ENCODE measurements around the gene ACOX3. TPM values are rescaled to one million over a fixed set of nuclear protein-coding genes. Genes with fewer than 3 reads are reported as not detected.

ACOX3 gene
- total RNA-seq, 6 experiments from 2014 or later: 18.6 to 23.2 (median 19.9) TPM

- Mint-ChIP-seq H3K9me3 (no peaks in the 10 kb centered on the region), H3K27me3 (ENCODE audit: insufficient read depth) (peaks cover 1% of the 10 kb centered on the region; the same call in 1 of the 2 replicates), H3K4me1 (ENCODE audit: low read depth) (peaks cover 18% of the 10 kb centered on the region), H3K27ac (no peak overlapping the region), H3K4me3 (no peak overlapping the region), H3K36me3 (ENCODE audit: low read depth) (no peaks in the 10 kb centered on the region)
- DNase-seq: no peak
- TF ChIP-seq, protein P1, sequence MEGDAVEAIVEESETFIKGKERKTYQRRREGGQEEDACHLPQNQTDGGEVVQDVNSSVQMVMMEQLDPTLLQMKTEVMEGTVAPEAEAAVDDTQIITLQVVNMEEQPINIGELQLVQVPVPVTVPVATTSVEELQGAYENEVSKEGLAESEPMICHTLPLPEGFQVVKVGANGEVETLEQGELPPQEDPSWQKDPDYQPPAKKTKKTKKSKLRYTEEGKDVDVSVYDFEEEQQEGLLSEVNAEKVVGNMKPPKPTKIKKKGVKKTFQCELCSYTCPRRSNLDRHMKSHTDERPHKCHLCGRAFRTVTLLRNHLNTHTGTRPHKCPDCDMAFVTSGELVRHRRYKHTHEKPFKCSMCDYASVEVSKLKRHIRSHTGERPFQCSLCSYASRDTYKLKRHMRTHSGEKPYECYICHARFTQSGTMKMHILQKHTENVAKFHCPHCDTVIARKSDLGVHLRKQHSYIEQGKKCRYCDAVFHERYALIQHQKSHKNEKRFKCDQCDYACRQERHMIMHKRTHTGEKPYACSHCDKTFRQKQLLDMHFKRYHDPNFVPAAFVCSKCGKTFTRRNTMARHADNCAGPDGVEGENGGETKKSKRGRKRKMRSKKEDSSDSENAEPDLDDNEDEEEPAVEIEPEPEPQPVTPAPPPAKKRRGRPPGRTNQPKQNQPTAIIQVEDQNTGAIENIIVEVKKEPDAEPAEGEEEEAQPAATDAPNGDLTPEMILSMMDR (IDR thresholded peaks at IDR 0.05): no peak
These were observed 9.0 kb downstream of the ACOX3 start for GRCh38 chr4:8431553-8431952.

DNA sequence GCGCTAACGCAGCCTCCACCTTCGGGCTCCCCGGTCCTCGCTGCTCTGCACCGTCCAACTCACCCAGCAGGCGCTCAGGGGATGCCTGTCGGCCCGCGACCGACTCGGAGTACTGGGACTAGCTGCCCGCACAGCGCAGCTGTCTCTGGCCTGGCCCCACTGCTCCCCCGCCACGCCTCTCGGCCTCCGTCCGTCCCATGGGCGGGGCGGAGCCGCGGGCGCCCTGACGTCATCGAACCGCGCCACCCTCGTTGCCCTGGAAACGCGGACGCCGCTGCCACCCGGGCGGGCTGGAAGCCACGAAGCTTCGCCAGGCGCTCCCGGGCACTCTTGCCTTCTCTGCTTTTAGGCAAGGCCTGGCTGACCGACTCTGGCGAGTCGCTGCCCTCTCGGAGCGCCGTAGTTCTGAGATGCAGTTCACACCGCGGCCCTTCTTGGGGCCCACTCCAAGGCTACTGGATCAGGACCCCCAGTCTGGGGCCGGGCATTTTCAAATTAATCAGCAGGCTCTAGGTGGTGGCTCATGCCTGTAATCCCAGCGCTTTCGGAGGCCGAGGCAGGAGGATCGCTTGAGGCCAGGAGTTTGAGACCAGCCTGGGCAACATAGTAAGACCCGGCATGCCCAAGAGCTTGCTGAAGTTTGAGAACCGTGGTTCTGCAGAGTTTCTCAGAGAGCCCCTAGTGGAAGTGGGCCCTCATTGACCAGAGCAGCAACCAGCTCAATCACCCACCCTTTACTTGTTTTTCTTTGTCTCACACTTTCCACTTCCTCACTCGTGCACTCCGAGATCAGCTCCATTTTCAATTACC, 12.0 kb downstream of the ACOX3 start:
- peaks cover 20% of the 10 kb centered on the region for H3K4me1 Mint-ChIP-seq (ENCODE audit: low read depth)
- peak overlapping the region; percentile 94 for H3K4me3 Mint-ChIP-seq
- H3K27me3 Mint-ChIP-seq (ENCODE audit: insufficient read depth): peaks cover 1% of the 10 kb centered on the region
- H3K27ac Mint-ChIP-seq: peak overlapping the region; percentile 85
- no peaks in the 10 kb centered on the region for H3K36me3 Mint-ChIP-seq (ENCODE audit: low read depth)
- peak; percentile 83 for DNase-seq
- TF ChIP-seq, protein P1 (IDR thresholded peaks at IDR 0.05): peak; percentile 72
- no peaks in the 10 kb centered on the region for H3K9me3 Mint-ChIP-seq

GRCh38 chr4:8427761-8428287, 12.7 kb downstream of the ACOX3 start:
- no peak for DNase-seq
- H3K9me3 Mint-ChIP-seq: no peaks in the 10 kb centered on the region
- peak overlapping the region; percentile 85 for H3K27ac Mint-ChIP-seq
- H3K36me3 Mint-ChIP-seq (ENCODE audit: low read depth): no peaks in the 10 kb centered on the region
- H3K27me3 Mint-ChIP-seq (ENCODE audit: insufficient read depth): peaks cover 1% of the 10 kb centered on the region
- peaks cover 20% of the 10 kb centered on the region for H3K4me1 Mint-ChIP-seq (ENCODE audit: low read depth)
- TF ChIP-seq, protein P1 (IDR thresholded peaks at IDR 0.05): no peak
- H3K4me3 Mint-ChIP-seq: peak overlapping the region; percentile 94

DNA sequence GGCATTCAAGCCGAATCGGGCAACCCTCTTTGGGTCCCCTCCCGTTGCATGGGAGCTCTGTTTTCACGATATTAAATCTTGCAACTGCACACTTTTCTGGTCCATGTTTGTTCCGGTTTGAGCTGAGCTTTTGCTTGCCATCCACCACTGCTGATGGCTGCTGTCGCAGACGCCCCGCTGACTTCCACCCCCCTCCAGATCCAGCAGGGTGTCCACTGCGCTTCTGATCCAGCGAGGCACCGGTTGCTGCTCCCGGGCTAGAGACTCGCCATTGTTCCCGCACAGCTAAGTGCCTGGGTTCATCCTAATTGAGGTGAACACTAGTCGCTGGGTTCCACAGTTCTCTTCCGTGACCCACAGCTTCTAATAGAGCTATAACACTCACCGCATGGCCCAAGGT, 13.3 kb downstream of the ACOX3 start:
- peaks cover 20% of the 10 kb centered on the region for H3K4me1 Mint-ChIP-seq (ENCODE audit: low read depth)
- peaks cover 1% of the 10 kb centered on the region for H3K27me3 Mint-ChIP-seq (ENCODE audit: insufficient read depth)
- no peak overlapping the region for H3K27ac Mint-ChIP-seq
- H3K9me3 Mint-ChIP-seq: no peaks in the 10 kb centered on the region
- TF ChIP-seq, protein P1 (IDR thresholded peaks at IDR 0.05): no peak
- H3K4me3 Mint-ChIP-seq: peak overlapping the region; percentile 94
- DNase-seq: no peak
- H3K36me3 Mint-ChIP-seq (ENCODE audit: low read depth): no peaks in the 10 kb centered on the region

DNA sequence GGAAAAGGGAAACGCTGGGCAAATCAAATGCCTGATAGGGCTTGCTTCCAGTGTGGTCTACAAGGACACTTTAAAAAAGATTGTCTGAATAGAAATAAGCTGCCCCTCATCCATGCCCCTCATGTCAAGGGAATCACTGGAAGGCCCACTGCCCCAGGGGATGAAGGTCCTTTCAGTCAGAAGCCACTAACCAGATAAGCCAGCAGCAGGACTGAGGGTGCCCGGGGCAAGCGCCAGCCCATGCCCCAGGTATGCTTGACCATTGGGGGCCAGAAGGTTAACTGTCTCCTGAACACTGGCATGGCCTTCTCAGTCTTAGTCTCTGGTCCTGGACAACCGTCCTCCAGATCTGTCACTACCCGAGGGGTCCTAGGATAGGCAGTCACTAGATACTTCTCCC, 17.7 kb downstream of the ACOX3 start:
- Mint-ChIP-seq H3K9me3 (no peaks in the 10 kb centered on the region), H3K27me3 (ENCODE audit: insufficient read depth) (peaks cover 4% of the 10 kb centered on the region), H3K27ac (no peak overlapping the region), H3K4me3 (no peak overlapping the region), H3K36me3 (ENCODE audit: low read depth) (no peaks in the 10 kb centered on the region; the same call in none of the 2 replicates), H3K4me1 (ENCODE audit: low read depth) (peaks cover 26% of the 10 kb centered on the region)
- DNase-seq: no peak
- TF ChIP-seq, protein P1 (IDR thresholded peaks at IDR 0.05): no peak

All from HFFc6 (cell line).